K562 treated with DMSO at 1 percent for 12 hours (cell line): ENCODE measurements around the gene AMOTL2. TPM values are rescaled to one million over a fixed set of nuclear protein-coding genes. Genes with fewer than 3 reads are reported as not detected.

Experiments
- total RNA-seq: library from RNA; unstranded; fragments of 300-600 nt; gene quantifications from 2 replicates; pipeline ENCODE4 v1.2.3, GENCODE V29; 2022; ENCODE audit not compliant: insufficient read depth

AMOTL2 gene
- total RNA-seq = not detected in 2 replicates

DNA sequence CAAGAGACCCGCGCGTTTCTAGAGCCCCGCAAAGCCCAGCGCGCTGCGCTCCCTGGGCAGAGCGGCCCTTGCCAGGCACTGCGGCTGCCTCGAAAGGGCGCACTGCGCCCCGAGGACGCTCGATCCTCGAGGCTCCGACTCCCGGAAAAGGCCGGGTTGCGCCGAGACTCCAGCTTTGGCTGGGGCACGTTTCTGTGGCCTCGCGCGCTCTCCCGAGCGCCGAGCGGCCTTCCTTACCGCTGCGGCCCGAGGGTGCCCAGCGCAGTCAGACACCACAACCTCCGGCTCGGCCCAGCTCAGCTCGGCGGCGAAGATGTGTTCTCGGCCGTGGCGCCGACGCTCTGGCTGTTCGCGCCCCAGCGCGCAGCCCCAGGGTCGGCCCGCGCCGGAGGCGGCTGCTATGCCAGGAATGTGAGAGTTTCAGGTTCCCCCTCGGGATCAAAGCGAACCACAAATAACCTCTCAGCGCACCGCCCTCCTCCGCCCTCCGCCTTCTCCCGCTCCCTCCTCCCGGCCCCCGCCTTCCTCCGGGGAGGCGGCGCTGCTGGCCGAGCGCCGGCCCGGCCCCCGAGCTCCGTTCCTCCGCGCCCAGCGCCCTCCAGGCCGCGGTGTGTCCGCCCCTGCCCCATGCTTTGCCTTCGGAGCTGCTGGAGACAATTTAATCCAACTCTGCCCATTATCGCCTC lies at the start of gene AMOTL2:
Gene AMOTL2 (minus strand): TSS at position 343 of the 686 bp plus-strand sequence. CDS start 3,014 bp downstream, outside the sequence.

Other genes with a start within 250 kb of the AMOTL2 start
- 4.1 and 9.0 TPM in 2 replicates for gene RYK, start 123.6 kb downstream of the AMOTL2 start, total RNA-seq
- 39.5 and 49.5 TPM in 2 replicates for gene ANAPC13, start 111.5 kb upstream of the AMOTL2 start, total RNA-seq
- 8.2 and 10.4 TPM in 2 replicates for gene CEP63, start 111.6 kb upstream of the AMOTL2 start, total RNA-seq